OCI-LY7 (cell line): ENCODE results near the gene FOXP1.

Experiments used
- CTCF ChIP-seq: fragments of 200-600 bp; sonication (generic); conservative IDR thresholded peaks from 2 replicates; pipeline ENCODE4 v1.5.1; 2014; ENCODE audit warnings: mild to moderate bottlenecking, antibody characterized with exemption, low read length, moderate library complexity, mixed read lengths
- EZH2phosphoT487 ChIP-seq: fragments of 200-600 bp; sonication (generic); IDR thresholded peaks from 2 replicates; pipeline ENCODE4 v1.6.1; 2018; ENCODE audit warnings: low read depth, borderline replicate concordance, mild to moderate bottlenecking, mixed run types, antibody characterized with exemption, low read length, moderate library complexity, mixed read lengths

- TF ChIP-seq CTCF (no peak), EZH2phosphoT487 (no peak)
These were observed 194.3 kb downstream of the FOXP1 start for GRCh38 chr3:71389191-71389590.
